A549 treated with GW870086 at 1 μM for 4 hours (cell line): ENCODE results near the gene MAOB. TPM values are rescaled to one million over a fixed set of nuclear protein-coding genes. Genes with fewer than 3 reads are reported as not detected.

ENCODE experiments used
- total RNA-seq: library from RNA; stranded (reverse); fragments of 200-300 nt; extraction: Qiagen RNA extraction; gene quantifications from 5 replicates; pipeline ENCODE4 v1.2.3, GENCODE V29; 2022; ENCODE audit warnings: low read depth

Gene MAOB
- 0.10 to 0.25 TPM (median 0.19 TPM) in 5 replicates for total RNA-seq

DNA sequence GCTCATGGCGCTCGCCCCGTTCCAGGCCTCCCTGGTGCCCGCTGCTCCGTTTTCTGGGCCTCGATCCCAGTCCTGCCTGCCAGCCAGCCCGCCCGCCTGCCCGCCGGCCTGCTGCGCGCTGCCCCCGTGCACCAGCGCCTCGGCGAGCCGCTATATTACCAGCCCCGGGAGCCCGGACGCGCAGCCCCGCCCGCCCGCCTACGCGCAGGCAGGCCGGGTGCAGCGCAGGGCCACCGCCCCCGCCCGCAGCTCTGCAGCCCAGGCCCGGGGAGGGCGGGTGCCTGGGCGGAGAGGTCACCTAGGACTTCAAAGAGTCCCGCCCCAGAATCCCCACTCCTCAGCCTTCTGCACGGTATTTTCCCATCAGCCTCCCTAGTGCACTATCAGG lies at the start of gene MAOB:
Gene MAOB, minus strand, starts transcription at position 157 of the 388 bp plus-strand sequence. Its CDS starts 151 bp downstream, at position 6.

Other genes with a start within 250 kb of the MAOB start
- 0.39 to 0.61 TPM (median 0.44 TPM) in 5 replicates for gene MAOA, start 226.2 kb downstream of the MAOB start, total RNA-seq
- gene NDP, start 90.9 kb upstream of the MAOB start, total RNA-seq = not detected in 5 replicates